ENCODE measurements around the gene GASK1A. TPM values are rescaled to one million over a fixed set of nuclear protein-coding genes. Genes with fewer than 3 reads are reported as not detected.

Gene GASK1A
- total RNA-seq, 1 donor from 2014 or later: 0.72 TPM

GRCh38 chr3:42936157-42936981, 42.7 kb upstream of the GASK1A start:
- no peaks in the 10 kb centered on the region for H3K9me3 Mint-ChIP-seq (ENCODE audit: unreplicated experiment)
- no peak overlapping the region for H3K27ac Mint-ChIP-seq (ENCODE audit: unreplicated experiment)
- no peaks in the 10 kb centered on the region for H3K36me3 Mint-ChIP-seq (ENCODE audit: low read depth, unreplicated experiment)
- no peak for TF ChIP-seq CTCF (IDR thresholded peaks at IDR 0.05; ENCODE audit: unreplicated experiment)
- no peak overlapping the region for H3K4me3 Mint-ChIP-seq (ENCODE audit: unreplicated experiment)
- H3K4me1 Mint-ChIP-seq (ENCODE audit: unreplicated experiment): no peaks in the 10 kb centered on the region
- no peaks in the 10 kb centered on the region for H3K27me3 Mint-ChIP-seq (ENCODE audit: unreplicated experiment)
- DNase-seq (ENCODE audit: low spot score): no peak

GRCh38 chr3:42937334-42937733, 41.8 kb upstream of the GASK1A start:
- DNase-seq (ENCODE audit: low spot score): no peak
- Mint-ChIP-seq H3K4me3 (ENCODE audit: unreplicated experiment) (no peak overlapping the region), H3K4me1 (ENCODE audit: unreplicated experiment) (no peaks in the 10 kb centered on the region), H3K27me3 (ENCODE audit: unreplicated experiment) (peaks cover 3% of the 10 kb centered on the region), H3K9me3 (ENCODE audit: unreplicated experiment) (no peaks in the 10 kb centered on the region), H3K27ac (ENCODE audit: unreplicated experiment) (no peak overlapping the region), H3K36me3 (ENCODE audit: low read depth, unreplicated experiment) (no peaks in the 10 kb centered on the region)
- TF ChIP-seq CTCF (IDR thresholded peaks at IDR 0.05; ENCODE audit: unreplicated experiment): no peak

GRCh38 chr3:42942693-42943092, 36.4 kb upstream of the GASK1A start:
- Mint-ChIP-seq H3K36me3 (ENCODE audit: low read depth, unreplicated experiment) (no peaks in the 10 kb centered on the region), H3K27me3 (ENCODE audit: unreplicated experiment) (peaks cover 3% of the 10 kb centered on the region), H3K9me3 (ENCODE audit: unreplicated experiment) (no peaks in the 10 kb centered on the region), H3K4me3 (ENCODE audit: unreplicated experiment) (no peak overlapping the region), H3K4me1 (ENCODE audit: unreplicated experiment) (no peaks in the 10 kb centered on the region), H3K27ac (ENCODE audit: unreplicated experiment) (no peak overlapping the region)
- no peak for TF ChIP-seq CTCF (IDR thresholded peaks at IDR 0.05; ENCODE audit: unreplicated experiment)
- DNase-seq (ENCODE audit: low spot score): no peak

- Mint-ChIP-seq H3K4me3 (ENCODE audit: unreplicated experiment) (no peak overlapping the region), H3K4me1 (ENCODE audit: unreplicated experiment) (no peaks in the 10 kb centered on the region), H3K36me3 (ENCODE audit: low read depth, unreplicated experiment) (no peaks in the 10 kb centered on the region), H3K27me3 (ENCODE audit: unreplicated experiment) (peaks cover 3% of the 10 kb centered on the region), H3K9me3 (ENCODE audit: unreplicated experiment) (no peaks in the 10 kb centered on the region), H3K27ac (ENCODE audit: unreplicated experiment) (no peak overlapping the region)
- no peak for DNase-seq (ENCODE audit: low spot score)
- TF ChIP-seq CTCF (IDR thresholded peaks at IDR 0.05; ENCODE audit: unreplicated experiment): no peak
These were observed 33.1 kb upstream of the GASK1A start for GRCh38 chr3:42946050-42946449.

GRCh38 chr3:42957573-42957972, 21.5 kb upstream of the GASK1A start:
- Mint-ChIP-seq H3K4me3 (ENCODE audit: unreplicated experiment) (no peak overlapping the region), H3K27ac (ENCODE audit: unreplicated experiment) (no peak overlapping the region), H3K4me1 (ENCODE audit: unreplicated experiment) (no peaks in the 10 kb centered on the region), H3K36me3 (ENCODE audit: low read depth, unreplicated experiment) (no peaks in the 10 kb centered on the region), H3K9me3 (ENCODE audit: unreplicated experiment) (no peaks in the 10 kb centered on the region), H3K27me3 (ENCODE audit: unreplicated experiment) (no peaks in the 10 kb centered on the region)
- no peak for TF ChIP-seq CTCF (IDR thresholded peaks at IDR 0.05; ENCODE audit: unreplicated experiment)
- DNase-seq (ENCODE audit: low spot score): no peak
